Measurements from ENCODE around the gene KLHDC8B. TPM values are rescaled to one million over a fixed set of nuclear protein-coding genes. Genes with fewer than 3 reads are reported as not detected.
"Not testable (repeated sequence)": the region's sequence is repeated elsewhere in the genome, so short reads cannot be mapped to it uniquely, and the experiment has no call there.

Gene KLHDC8B
- total RNA-seq, 6 donors from 2014 or later = 21.9 to 60.8 (median 32.7) TPM

GRCh38 chr3:49213541-49213943, 42.1 kb downstream of the KLHDC8B start:
- DNase-seq (peak in 1 of 2 donors; percentile 78), ATAC-seq (ENCODE audit: low FRiP score in 2 of 2) (no peak)
- WGBS, 2 donors = 95 to 100% methylated on average over 3 to 15 of the region's 15 CpGs
- peaks cover 4 to 8% (median 7%) of the 10 kb centered on the region in 4 donors for H3K4me1 ChIP-seq
- H3K4me3 ChIP-seq = no peak overlapping the region
- no peak overlapping the region for H3K27ac ChIP-seq
- H3K9me3 ChIP-seq = no peaks in the 10 kb centered on the region
- no peaks in the 10 kb centered on the region for H3K36me3 ChIP-seq
- TF ChIP-seq POLR2AphosphoS5 (IDR thresholded peaks at IDR 0.05) (no peak), EP300 (IDR thresholded peaks at IDR 0.05) (no peak)
- H3K27me3 ChIP-seq = no peaks in the 10 kb centered on the region

DNA sequence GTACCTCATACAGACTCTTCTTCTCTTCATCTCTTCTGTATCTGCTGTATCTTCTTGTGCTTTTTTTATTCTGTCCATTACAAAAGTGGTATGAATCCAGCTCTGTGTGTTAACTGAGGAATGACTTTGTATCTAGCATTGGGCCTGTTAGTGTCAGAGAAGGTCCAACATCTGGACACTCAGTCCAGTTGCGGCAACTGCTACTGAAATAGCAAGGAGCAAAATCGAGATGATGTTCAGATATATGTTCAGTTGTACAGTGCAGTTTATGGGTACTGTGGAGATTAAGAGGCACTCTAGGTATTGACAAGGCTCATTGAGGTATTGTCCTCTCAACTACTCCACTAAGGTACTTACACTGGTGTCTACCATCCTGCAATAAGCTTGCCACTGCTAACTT, 42.6 kb downstream of the KLHDC8B start:
- ATAC-seq (ENCODE audit: low FRiP score in 2 of 2) = no peak
- H3K27me3 ChIP-seq = no peaks in the 10 kb centered on the region
- no peak overlapping the region for H3K4me3 ChIP-seq
- TF ChIP-seq POLR2AphosphoS5 (IDR thresholded peaks at IDR 0.05) = no peak
- WGBS, 2 donors = 83 to 95% methylated on average over 2 of the region's 2 CpGs
- no peaks in the 10 kb centered on the region for H3K36me3 ChIP-seq
- H3K27ac ChIP-seq = no peak overlapping the region
- H3K4me1 ChIP-seq = peaks cover 7 to 13% (median 9%) of the 10 kb centered on the region in 4 donors
- DNase-seq = no peak
- H3K9me3 ChIP-seq = no peaks in the 10 kb centered on the region

GRCh38 chr3:49216687-49217086, 45.3 kb downstream of the KLHDC8B start:
- not testable (repeated sequence) for DNase-seq; H3K9me3 ChIP-seq; H3K4me3 ChIP-seq; H3K36me3 ChIP-seq; ATAC-seq (ENCODE audit: low FRiP score in 2 of 2); H3K27ac ChIP-seq; H3K27me3 ChIP-seq
- 73 to 80% methylated on average over 3 of the region's 3 CpGs for WGBS, 2 donors
- peaks cover 8 to 14% (median 10%) of the 10 kb centered on the region in 4 donors for H3K4me1 ChIP-seq

DNA sequence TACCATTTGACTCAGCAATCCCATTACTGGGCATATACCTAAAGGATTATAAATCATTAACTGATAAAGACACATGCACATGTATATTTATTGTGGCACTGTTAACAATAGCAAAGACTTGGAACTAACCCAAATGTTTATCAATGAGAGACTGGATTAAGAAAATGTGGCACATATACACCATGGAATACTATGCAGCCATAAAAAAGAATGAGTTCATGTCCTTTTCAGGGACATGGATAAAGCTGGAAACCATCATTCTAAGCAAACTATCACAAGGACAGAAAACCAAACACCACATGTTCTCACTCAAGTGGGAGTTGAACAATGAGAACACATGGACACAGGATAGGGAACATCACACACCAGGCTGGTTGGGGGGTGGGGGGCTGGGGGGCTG, 45.7 kb downstream of the KLHDC8B start:
- not testable (repeated sequence) for DNase-seq; H3K27ac ChIP-seq; H3K27me3 ChIP-seq; H3K9me3 ChIP-seq; H3K4me3 ChIP-seq; ATAC-seq (ENCODE audit: low FRiP score in 2 of 2); H3K36me3 ChIP-seq
- H3K4me1 ChIP-seq = peaks cover 8 to 14% (median 10%) of the 10 kb centered on the region in 4 donors

DNA sequence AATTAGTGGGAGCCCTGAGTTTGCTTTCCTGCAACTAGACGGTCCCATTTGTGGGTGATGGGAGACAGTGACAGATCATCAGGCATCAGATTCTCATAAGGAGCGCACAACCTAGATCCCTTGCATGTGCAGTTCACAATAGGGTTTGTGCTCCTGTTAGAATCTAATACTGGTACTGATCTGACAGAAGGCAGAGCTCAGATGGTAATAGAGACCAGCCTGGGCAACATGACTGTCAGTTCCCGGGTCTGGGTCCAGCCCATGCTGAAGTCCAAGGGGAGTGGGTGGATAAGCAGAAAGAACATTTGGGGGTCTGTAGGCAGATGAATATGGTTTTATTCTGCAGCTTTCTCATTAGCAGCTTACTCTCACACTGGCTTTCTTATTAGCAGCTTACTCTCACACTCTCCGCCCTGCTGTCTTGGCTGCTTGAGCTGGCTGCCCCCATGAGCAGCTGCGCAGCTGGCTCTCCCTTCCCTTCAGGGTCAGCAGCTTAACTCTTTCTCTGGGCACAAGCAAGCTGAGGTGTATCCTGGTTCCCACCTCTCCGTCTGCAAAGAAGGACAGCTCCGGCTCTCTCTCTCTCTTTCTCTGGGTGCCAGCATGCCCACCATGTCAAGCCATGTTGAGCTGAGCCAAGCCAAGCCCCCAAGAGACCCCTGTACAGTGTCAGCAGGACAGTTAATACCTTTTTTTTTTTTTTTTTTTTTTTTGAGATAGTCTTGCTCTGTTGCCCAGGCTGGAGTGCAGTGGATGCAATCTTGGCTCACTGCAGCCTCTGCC, 46.5 kb downstream of the KLHDC8B start:
- TF ChIP-seq POLR2A (IDR thresholded peaks at IDR 0.05) = no peak
- no peak for TF ChIP-seq POLR2AphosphoS5 (IDR thresholded peaks at IDR 0.05)
- TF ChIP-seq CTCF (IDR thresholded peaks at IDR 0.05) = no peak
- TF ChIP-seq EP300 (IDR thresholded peaks at IDR 0.05) = no peak
- peaks cover 8 to 14% (median 10%) of the 10 kb centered on the region in 4 donors for H3K4me1 ChIP-seq
- H3K4me3 ChIP-seq = no peak overlapping the region
- DNase-seq (no peak), ATAC-seq (ENCODE audit: low FRiP score in 2 of 2) (peak in 1 of 2 donors; percentile 71)
- peak overlapping the region; percentile 18 to 58 (median 52) for H3K27ac ChIP-seq
- no peaks in the 10 kb centered on the region for H3K36me3 ChIP-seq
- H3K27me3 ChIP-seq = no peaks in the 10 kb centered on the region
- WGBS, 2 donors = 73 to 74% methylated on average over 7 of the region's 7 CpGs
- H3K9me3 ChIP-seq = no peaks in the 10 kb centered on the region

- ATAC-seq (ENCODE audit: low FRiP score in 2 of 2) = peak; percentile 75 to 78
- 16 to 29% methylated on average over 6 of the region's 6 CpGs for WGBS, 2 donors
- not testable (repeated sequence) for H3K36me3 ChIP-seq, H3K27me3 ChIP-seq, H3K9me3 ChIP-seq, H3K4me3 ChIP-seq
- DNase-seq = peak in 1 of 2 donors; percentile 88
- TF ChIP-seq POLR2AphosphoS5 (IDR thresholded peaks at IDR 0.05) = peak; percentile 48 to 70
- peak in 1 of 4 donors; percentile 36 for TF ChIP-seq EP300 (IDR thresholded peaks at IDR 0.05)
- Histone ChIP-seq H3K4me1 (peaks cover 8 to 14% (median 10%) of the 10 kb centered on the region in 4 donors), H3K27ac (peak overlapping the region; percentile 18 to 58 (median 52))
Measured at GRCh38 chr3:49218471-49218989, 47.1 kb downstream of the KLHDC8B start.

DNA sequence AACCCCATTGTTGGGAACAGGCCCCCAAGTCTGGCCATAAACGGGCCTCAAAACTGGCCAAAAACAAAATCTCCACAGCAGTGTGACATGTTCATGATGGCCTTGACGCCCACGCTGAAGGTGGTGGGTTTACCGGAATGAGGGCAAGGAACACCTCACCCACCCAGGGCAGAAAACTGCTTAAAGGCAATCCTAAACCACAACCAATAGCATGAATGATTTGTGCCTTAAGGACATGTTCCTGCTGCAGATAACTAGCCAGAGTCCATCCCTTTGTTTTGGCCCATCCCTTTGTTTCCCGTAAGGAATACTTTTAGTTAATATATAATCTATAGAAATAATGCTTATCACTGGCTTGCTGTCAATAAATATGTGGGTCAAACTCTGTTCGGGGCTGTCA, 47.7 kb downstream of the KLHDC8B start:
- WGBS, 2 donors = 97 to 98% methylated on average over 6 of the region's 6 CpGs
- Histone ChIP-seq H3K4me3 (no peak overlapping the region), H3K9me3 (no peaks in the 10 kb centered on the region), H3K27me3 (no peaks in the 10 kb centered on the region), H3K27ac (peak overlapping the region in 3 of 4 donors; percentile 46 to 58 (median 57)), H3K36me3 (no peaks in the 10 kb centered on the region), H3K4me1 (peaks cover 8 to 14% (median 10%) of the 10 kb centered on the region in 4 donors)
- TF ChIP-seq EP300 (IDR thresholded peaks at IDR 0.05) (no peak), POLR2AphosphoS5 (IDR thresholded peaks at IDR 0.05) (no peak)
- DNase-seq (no peak), ATAC-seq (ENCODE audit: low FRiP score in 2 of 2) (no peak)

DNA sequence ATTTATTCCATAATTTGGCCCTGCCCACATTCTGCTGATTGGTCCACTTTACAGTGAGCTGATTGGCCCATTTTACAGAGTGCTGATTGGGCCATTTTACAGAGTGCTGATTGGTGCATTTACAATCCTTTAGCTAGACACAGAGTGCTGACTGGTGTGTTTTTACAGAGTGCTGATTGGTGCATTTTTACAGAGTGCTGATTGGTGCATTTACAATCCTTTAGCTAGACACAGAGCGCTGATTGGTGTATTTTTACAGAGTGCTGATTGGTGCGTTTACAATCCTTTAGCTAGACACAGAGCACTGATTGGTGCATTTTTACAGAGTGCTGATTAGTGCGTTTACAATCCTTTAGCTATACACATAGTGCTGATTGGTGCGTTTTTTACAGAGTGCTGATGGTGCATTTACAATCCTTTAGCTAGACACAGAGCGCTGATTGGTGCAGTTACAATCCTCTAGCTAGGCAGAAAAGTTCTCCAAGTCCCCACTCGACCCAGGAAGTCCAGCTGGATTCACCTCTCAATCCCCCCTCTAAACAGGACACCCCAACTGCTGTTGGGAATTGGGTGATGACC, 49.7 kb downstream of the KLHDC8B start:
- H3K4me3 ChIP-seq; H3K9me3 ChIP-seq; ATAC-seq (ENCODE audit: low FRiP score in 2 of 2); DNase-seq; H3K27me3 ChIP-seq; H3K36me3 ChIP-seq: not testable (repeated sequence)
- H3K27ac ChIP-seq = peak overlapping the region in 2 of 4 donors; percentile 4 to 16
- peaks cover 8 to 14% (median 10%) of the 10 kb centered on the region in 4 donors for H3K4me1 ChIP-seq
- WGBS, 2 donors = 92 to 94% methylated on average over 6 of the region's 6 CpGs

Data from upper lobe of left lung (tissue), 6 donors.